ENCODE measurements around the gene TMEM244.
"Not testable (repeated sequence)": the region's sequence is repeated elsewhere in the genome, so short reads cannot be mapped to it uniquely, and the experiment has no call there.

The TMEM244 gene

DNA sequence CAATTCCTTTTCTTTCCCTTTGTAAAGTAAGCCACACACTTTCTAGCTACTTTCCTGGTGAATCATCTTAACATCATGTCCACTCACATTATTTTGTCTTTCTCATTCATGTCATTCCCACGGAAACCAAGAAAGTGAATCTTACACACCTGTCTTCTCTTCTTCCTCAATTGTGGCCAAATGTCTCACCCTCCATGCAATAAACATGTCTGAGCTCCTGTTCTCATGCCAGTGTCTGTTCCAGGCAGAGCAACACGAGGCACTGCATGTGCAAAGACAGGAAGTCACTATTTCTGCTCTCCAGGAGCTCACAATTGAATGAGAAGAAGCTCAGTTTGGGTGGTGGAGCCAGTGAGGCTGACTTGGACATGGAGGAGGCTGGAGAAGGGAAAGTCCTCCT is 29.0 kb upstream of the TMEM244 start:
- H3K36me3 ChIP-seq: no peaks in the 10 kb centered on the region
- DNase-seq: no peak
- TF ChIP-seq, protein P1, sequence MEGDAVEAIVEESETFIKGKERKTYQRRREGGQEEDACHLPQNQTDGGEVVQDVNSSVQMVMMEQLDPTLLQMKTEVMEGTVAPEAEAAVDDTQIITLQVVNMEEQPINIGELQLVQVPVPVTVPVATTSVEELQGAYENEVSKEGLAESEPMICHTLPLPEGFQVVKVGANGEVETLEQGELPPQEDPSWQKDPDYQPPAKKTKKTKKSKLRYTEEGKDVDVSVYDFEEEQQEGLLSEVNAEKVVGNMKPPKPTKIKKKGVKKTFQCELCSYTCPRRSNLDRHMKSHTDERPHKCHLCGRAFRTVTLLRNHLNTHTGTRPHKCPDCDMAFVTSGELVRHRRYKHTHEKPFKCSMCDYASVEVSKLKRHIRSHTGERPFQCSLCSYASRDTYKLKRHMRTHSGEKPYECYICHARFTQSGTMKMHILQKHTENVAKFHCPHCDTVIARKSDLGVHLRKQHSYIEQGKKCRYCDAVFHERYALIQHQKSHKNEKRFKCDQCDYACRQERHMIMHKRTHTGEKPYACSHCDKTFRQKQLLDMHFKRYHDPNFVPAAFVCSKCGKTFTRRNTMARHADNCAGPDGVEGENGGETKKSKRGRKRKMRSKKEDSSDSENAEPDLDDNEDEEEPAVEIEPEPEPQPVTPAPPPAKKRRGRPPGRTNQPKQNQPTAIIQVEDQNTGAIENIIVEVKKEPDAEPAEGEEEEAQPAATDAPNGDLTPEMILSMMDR (IDR thresholded peaks at IDR 0.05): no peak
- intact Hi-C loops (cut with DNase I; ENCODE audit: low total_unique reads): no loop called here
- H3K27me3 ChIP-seq: no peaks in the 10 kb centered on the region
- no peaks in the 10 kb centered on the region for H3K9me3 ChIP-seq
- no peak overlapping the region for H3K27ac ChIP-seq
- no peaks in the 10 kb centered on the region for H3K4me1 ChIP-seq
- no peak overlapping the region for H3K4me3 ChIP-seq

DNA sequence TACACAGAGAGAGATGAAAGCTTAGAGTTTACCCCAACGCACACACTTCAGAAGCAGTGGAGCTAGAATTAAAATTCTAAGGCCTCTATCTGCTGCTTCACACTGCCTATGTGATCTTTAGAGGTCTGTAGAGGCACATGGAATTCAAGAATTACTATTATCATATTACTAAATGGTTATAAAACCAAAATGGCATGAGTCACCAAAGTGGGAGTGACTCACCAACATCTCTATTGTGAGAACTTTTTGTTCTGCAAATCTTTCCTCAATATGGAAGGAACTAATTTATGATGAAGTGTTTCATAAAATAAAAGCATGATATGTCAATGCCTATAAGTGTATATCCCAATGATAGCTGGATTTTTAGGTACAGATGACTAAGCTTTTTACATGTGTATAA is 28.5 kb upstream of the TMEM244 start:
- no peaks in the 10 kb centered on the region for H3K9me3 ChIP-seq
- H3K27ac ChIP-seq: no peak overlapping the region
- intact Hi-C loops (cut with DNase I; ENCODE audit: low total_unique reads): no loop called here
- no peak for DNase-seq
- no peaks in the 10 kb centered on the region for H3K4me1 ChIP-seq
- TF ChIP-seq, protein P1 (IDR thresholded peaks at IDR 0.05): no peak
- H3K27me3 ChIP-seq: no peaks in the 10 kb centered on the region
- no peaks in the 10 kb centered on the region for H3K36me3 ChIP-seq
- no peak overlapping the region for H3K4me3 ChIP-seq

DNA sequence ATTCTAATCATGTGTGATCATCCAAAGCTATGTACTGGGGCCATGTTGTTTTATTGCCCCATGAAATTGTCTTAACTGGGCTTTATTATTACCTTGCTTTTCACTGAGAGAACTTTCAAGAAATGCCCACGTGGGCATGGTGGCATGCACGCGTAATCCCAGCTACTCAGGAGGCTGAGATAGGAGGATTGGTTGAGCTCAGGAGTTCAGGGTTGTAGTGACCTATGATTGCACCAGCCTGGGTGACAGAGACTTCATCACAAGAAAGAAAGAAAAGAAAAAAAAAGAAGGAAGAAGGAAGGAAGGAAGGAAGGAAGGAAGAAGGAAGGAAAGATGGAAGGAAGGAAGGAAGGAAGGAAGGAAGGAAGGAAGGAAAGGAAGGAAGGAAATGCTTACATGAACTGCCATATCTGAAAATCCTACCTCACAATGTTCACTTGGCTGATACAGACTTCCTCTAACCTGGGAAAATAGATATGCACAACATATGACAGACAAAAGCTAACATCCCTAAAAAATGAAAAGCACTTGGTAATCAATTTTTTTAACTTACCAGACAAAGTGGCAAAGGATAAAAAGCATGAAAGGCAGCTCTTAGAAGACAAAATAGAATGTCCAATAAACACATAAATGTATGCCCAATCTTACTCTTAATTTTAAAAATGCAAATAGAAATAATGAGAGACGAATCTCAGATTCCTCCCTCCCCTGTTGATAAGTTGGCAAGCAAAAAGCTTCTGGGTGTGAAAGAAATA is 25.5 kb upstream of the TMEM244 start:
- Histone ChIP-seq H3K4me3 (no peak overlapping the region), H3K9me3 (no peaks in the 10 kb centered on the region), H3K4me1 (no peaks in the 10 kb centered on the region), H3K27me3 (no peaks in the 10 kb centered on the region), H3K27ac (no peak overlapping the region), H3K36me3 (no peaks in the 10 kb centered on the region)
- intact Hi-C loops (cut with DNase I; ENCODE audit: low total_unique reads): no loop called here
- no peak for DNase-seq
- TF ChIP-seq, protein P1 (IDR thresholded peaks at IDR 0.05): no peak

DNA sequence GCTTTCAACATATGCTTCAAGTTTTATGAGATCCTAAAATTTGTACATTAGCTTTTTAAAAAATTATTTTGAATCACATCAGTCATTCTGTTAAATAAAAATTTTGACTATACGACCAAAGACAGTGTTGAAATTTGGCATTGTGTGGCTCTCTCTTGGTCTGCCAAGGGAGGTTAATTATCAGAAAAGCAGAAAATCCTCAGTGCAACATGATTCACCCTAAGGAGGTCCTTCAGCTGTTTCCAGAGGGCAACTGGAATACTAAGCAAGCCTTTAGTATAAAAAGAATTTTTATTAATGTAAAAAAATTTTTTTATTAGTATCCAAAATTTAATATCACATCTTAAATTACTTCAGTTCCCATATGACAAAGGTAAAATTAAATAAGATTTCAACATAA is 23.1 kb upstream of the TMEM244 start:
- H3K27ac ChIP-seq: no peak overlapping the region
- TF ChIP-seq, protein P1 (IDR thresholded peaks at IDR 0.05): no peak
- no peaks in the 10 kb centered on the region for H3K9me3 ChIP-seq
- H3K4me1 ChIP-seq: no peaks in the 10 kb centered on the region
- DNase-seq: no peak
- H3K4me3 ChIP-seq: no peak overlapping the region
- H3K36me3 ChIP-seq: no peaks in the 10 kb centered on the region
- intact Hi-C loops (cut with DNase I; ENCODE audit: low total_unique reads): no loop called here
- no peaks in the 10 kb centered on the region for H3K27me3 ChIP-seq

DNA sequence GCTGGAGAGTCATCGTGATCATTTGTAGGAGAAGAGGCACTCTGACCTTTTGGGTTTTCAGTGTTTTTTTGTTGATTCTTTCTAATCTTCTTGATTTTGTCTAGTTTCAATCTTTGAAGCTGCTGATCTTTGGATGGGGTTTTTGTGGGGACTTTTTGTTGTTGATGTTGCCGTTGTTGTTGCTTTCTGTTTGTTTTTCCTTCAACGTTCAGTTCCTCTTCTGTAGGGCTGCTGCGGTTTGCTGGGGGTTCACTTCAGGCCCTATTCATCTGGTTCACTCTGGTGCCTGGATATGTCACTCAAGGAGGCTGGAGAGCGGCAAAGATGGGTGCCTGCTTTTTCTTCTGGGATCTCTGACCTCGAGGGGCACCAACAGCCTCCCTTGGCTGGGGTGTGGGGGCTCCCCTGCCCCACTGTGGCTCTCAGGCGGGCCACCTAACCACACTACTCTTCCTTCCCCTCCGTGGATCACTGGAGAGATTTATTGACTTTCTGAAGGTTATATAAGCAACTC is 21.5 kb upstream of the TMEM244 start:
- TF ChIP-seq, protein P1 (IDR thresholded peaks at IDR 0.05): no peak
- Histone ChIP-seq H3K27me3 (no peaks in the 10 kb centered on the region), H3K27ac (no peak overlapping the region), H3K4me3 (no peak overlapping the region), H3K9me3 (no peaks in the 10 kb centered on the region), H3K36me3 (no peaks in the 10 kb centered on the region), H3K4me1 (no peaks in the 10 kb centered on the region)
- intact Hi-C loops (cut with DNase I; ENCODE audit: low total_unique reads): no loop called here
- DNase-seq: no peak

DNA sequence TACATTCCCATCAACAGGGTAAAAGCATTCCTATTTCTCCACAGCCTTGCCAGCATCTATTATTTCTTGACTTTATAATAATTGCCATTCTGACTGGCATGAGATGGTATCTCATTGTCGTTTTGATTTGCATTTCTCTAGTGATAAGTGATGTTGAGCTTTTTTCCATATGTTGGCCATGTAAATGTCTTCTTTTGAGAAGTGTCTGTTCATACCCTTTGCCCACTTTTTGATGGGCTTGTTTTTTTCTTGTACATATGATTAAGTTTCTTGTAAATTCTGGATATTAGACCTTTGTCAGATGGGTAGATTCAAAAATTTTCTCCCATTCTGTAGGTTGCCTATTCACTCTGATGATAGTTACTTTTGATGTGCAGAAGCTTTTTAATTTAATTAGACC is 16.8 kb upstream of the TMEM244 start:
- H3K36me3 ChIP-seq; H3K4me1 ChIP-seq; DNase-seq; intact Hi-C loops (cut with DNase I; ENCODE audit: low total_unique reads); H3K27ac ChIP-seq; H3K4me3 ChIP-seq; H3K9me3 ChIP-seq; H3K27me3 ChIP-seq: not testable (repeated sequence)

All from tibial artery (tissue), 4 donors.